SU-DHL-6 (cell line): Measurements from ENCODE around the gene ZNF785.

Experiments used
- H2AFZ ChIP-seq: fragments of 200-600 bp; sonication (generic); 2 replicates; pipeline ENCODE4 v1.6.1; 2014; ENCODE audit warnings: low read depth, mild to moderate bottlenecking, moderate library complexity, mixed read lengths, antibody characterized with exemption, low read length; ENCODE audit not compliant: severe bottlenecking
- H3F3A ChIP-seq: fragments of 200-600 bp; shearing (Covaris generic); 2 replicates; pipeline ENCODE4 v1.6.0; 2016; ENCODE audit warnings: antibody characterized with exemption, mild to moderate bottlenecking; ENCODE audit not compliant: insufficient read depth
- H3K27ac ChIP-seq: fragments of 200-600 bp; sonication (generic); 2 replicates; pipeline ENCODE4 v1.5.1; 2016; ENCODE audit warnings: low read depth, mild to moderate bottlenecking, low read length, moderate library complexity, mixed read lengths
- H3K27me3 ChIP-seq: fragments of 200-600 bp; sonication (generic), shearing (Covaris generic); 2 replicates; pipeline ENCODE4 v1.6.0; 2014; ENCODE audit warnings: mild to moderate bottlenecking, low read length
- H3K36me3 ChIP-seq: fragments of 200-600 bp; sonication (generic); 2 replicates; pipeline ENCODE4 v1.6.1; 2014; ENCODE audit warnings: mild to moderate bottlenecking, low read length, mixed read lengths
- H3K4me2 ChIP-seq: fragments of 300-600, 200-600 bp; shearing (Covaris generic), sonication (generic); 2 replicates; pipeline ENCODE4 v1.6.0; 2014; ENCODE audit warnings: low read length, low read depth, mild to moderate bottlenecking; ENCODE audit not compliant: poor library complexity, severe bottlenecking
- H3K4me3 ChIP-seq: fragments of 200-600 bp; sonication (generic); 2 replicates; pipeline ENCODE4 v1.5.1; 2014; ENCODE audit warnings: antibody characterized with exemption, low read length, mild to moderate bottlenecking, mixed read lengths; ENCODE audit not compliant: insufficient read depth, poor library complexity, severe bottlenecking
- H3K79me2 ChIP-seq: fragments of 200-600 bp; sonication (generic); 2 replicates; pipeline ENCODE4 v1.6.1; 2014; ENCODE audit warnings: mild to moderate bottlenecking, low read length, moderate library complexity; ENCODE audit not compliant: insufficient read depth
- H3K9ac ChIP-seq: fragments of 200-600 bp; sonication (generic); 2 replicates; pipeline ENCODE4 v1.7.0; 2014; ENCODE audit warnings: mild to moderate bottlenecking, low read length
- H3K9me2 ChIP-seq: fragments of 200-600 bp; sonication (generic); replicated peaks from 2 replicates; pipeline ENCODE4 v1.6.1; 2014; ENCODE audit warnings: low read length; ENCODE audit not compliant: insufficient read depth
- H3K9me3 ChIP-seq: fragments of 200-600 bp; sonication (generic); 2 replicates; pipeline ENCODE4 v1.6.1; 2014; ENCODE audit warnings: low read length, mixed read lengths; ENCODE audit not compliant: insufficient read depth
- H4K20me1 ChIP-seq: fragments of 200-600 bp; sonication (generic); 2 replicates; pipeline ENCODE4 v1.6.1; 2014; ENCODE audit warnings: low read depth, mild to moderate bottlenecking, antibody characterized with exemption, low read length, moderate library complexity, mixed read lengths
- CTCF ChIP-seq: fragments of 200-600 bp; sonication (generic); IDR thresholded peaks from one replicate; pipeline ENCODE4 v1.5.1; 2017; ENCODE audit warnings: antibody characterized with exemption, mild to moderate bottlenecking, low read length, moderate library complexity; ENCODE audit not compliant: insufficient read depth, poor library complexity, severe bottlenecking
- EZH2phosphoT487 ChIP-seq: fragments of 200-600 bp; sonication (generic), shearing (Covaris generic); conservative IDR thresholded peaks from 2 replicates; pipeline ENCODE4 v1.6.1; 2018; ENCODE audit warnings: mild to moderate bottlenecking, antibody characterized with exemption, low read length, moderate library complexity, mixed read lengths

ZNF785 gene

GRCh38 chr16:30567160-30567990 lies 18.1 kb downstream of the ZNF785 start:
- Histone ChIP-seq H3K9me2 (no peaks in the 10 kb centered on the region), H3F3A (no peaks in the 10 kb centered on the region), H2AFZ (no peak overlapping the region), H3K4me2 (no peak overlapping the region), H3K9me3 (no peaks in the 10 kb centered on the region), H3K36me3 (no peaks in the 10 kb centered on the region), H3K27me3 (no peaks in the 10 kb centered on the region), H3K9ac (peak overlapping the region; percentile 7; the same call in 1 of the 2 replicates), H3K79me2 (peaks cover 2% of the 10 kb centered on the region; the same call in 1 of the 2 replicates), H3K4me3 (no peak overlapping the region), H4K20me1 (no peaks in the 10 kb centered on the region), H3K27ac (no peak overlapping the region)
- no peak for TF ChIP-seq CTCF
- TF ChIP-seq EZH2phosphoT487 = no peak

- H3K9me3 ChIP-seq = no peaks in the 10 kb centered on the region
- no peak overlapping the region for H3K4me3 ChIP-seq
- H3K27ac ChIP-seq = no peak overlapping the region
- no peaks in the 10 kb centered on the region for H3K36me3 ChIP-seq
- no peaks in the 10 kb centered on the region for H3K79me2 ChIP-seq
- H3K9ac ChIP-seq = no peak overlapping the region
- no peaks in the 10 kb centered on the region for H3K9me2 ChIP-seq
- H2AFZ ChIP-seq = no peak overlapping the region
- no peaks in the 10 kb centered on the region for H3F3A ChIP-seq
- H3K27me3 ChIP-seq = no peaks in the 10 kb centered on the region
- H3K4me2 ChIP-seq = no peak overlapping the region
- TF ChIP-seq CTCF (no peak), EZH2phosphoT487 (no peak)
- no peaks in the 10 kb centered on the region for H4K20me1 ChIP-seq
Observed at GRCh38 chr16:30566531-30566930, 19.0 kb downstream of the ZNF785 start.

- Histone ChIP-seq H3F3A (no peaks in the 10 kb centered on the region), H3K4me2 (no peak overlapping the region), H3K9me2 (no peaks in the 10 kb centered on the region), H3K9ac (no peak overlapping the region), H3K9me3 (no peaks in the 10 kb centered on the region), H3K4me3 (no peak overlapping the region), H3K27ac (no peak overlapping the region), H3K27me3 (no peaks in the 10 kb centered on the region), H3K79me2 (no peaks in the 10 kb centered on the region), H4K20me1 (no peaks in the 10 kb centered on the region), H3K36me3 (no peaks in the 10 kb centered on the region), H2AFZ (no peak overlapping the region)
- TF ChIP-seq CTCF (no peak), EZH2phosphoT487 (no peak)
Observed at GRCh38 chr16:30565984-30566383, 19.5 kb downstream of the ZNF785 start.
